H7 (cell line): ENCODE data around the gene IGF2BP2. TPM values are rescaled to one million over a fixed set of nuclear protein-coding genes. Genes with fewer than 3 reads are reported as not detected.
"Not testable (repeated sequence)": the region's sequence is repeated elsewhere in the genome, so short reads cannot be mapped to it uniquely, and the experiment has no call there.

ENCODE experiments used
- DNase-seq: peaks from one replicate; pipeline ENCODE4 v3.0.0; 2012
- H3K27me3 ChIP-seq: 2 replicates; pipeline ENCODE4 v1.6.0; 2011; ENCODE audit warnings: mild to moderate bottlenecking, low read length; ENCODE audit not compliant: control insufficient read depth, insufficient read depth
- H3K36me3 ChIP-seq: replicated peaks from 2 replicates; pipeline ENCODE4 v1.5.1; 2011; ENCODE audit warnings: low read length; ENCODE audit not compliant: control insufficient read depth, insufficient read depth
- H3K4me3 ChIP-seq: 2 replicates; pipeline ENCODE4 v1.5.1; 2011; ENCODE audit warnings: low read depth, mild to moderate bottlenecking, control low read depth, low read length, moderate library complexity; ENCODE audit not compliant: insufficient read depth
- total RNA-seq: library from RNA; depleted of rRNA; stranded (reverse); fragments of >200 nt; shearing (Covaris generic); gene quantifications from 2 replicates; pipeline ENCODE4 v1.2.3, GENCODE V29; 2014; rRNA removed

The IGF2BP2 gene
- total RNA-seq: 83.7 and 122 TPM in 2 replicates

DNA sequence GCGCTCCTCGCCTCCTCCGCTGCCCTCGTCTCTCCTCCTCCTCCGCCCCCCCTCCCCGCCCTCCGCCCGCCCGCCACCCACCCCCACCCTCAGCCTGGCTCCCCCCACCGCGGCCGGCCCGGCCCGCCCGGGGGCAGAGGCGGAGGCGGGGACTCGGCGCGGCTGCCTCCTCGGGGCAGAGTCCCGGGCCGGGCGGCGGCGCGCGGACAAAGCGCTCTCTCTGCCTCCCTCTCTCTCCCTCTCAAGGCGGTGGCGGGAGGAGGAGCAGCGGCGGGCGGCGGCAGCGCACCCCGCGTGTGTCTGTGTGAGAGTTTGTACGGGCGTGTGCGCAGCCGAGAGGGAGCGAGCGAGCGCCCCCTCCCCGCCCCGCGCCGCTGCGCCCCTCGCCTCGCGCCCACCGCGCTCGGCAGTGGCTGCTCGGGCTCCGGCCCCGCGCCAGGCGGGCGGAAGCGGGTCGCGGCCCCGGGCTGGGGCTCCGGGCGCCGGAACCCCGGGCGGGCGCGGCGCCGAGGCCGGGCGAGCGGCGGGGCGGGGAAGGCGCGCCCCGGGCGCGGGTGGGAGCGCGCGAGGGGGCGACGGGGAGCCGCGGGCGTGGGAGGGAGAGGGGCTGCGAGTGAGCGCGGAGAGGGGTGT, at the start of gene IGF2BP2:
TSS of gene IGF2BP2 (minus strand) at position 37 of the 633 bp plus-strand sequence. CDS start 82 bp downstream, outside the sequence.
- DNase-seq: peak; percentile 89
- peaks cover 4% of the 10 kb centered on the region for H3K36me3 ChIP-seq
- peak within 1 kb of the TSS; percentile 94 for H3K4me3 ChIP-seq
- H3K27me3 ChIP-seq: no peaks in the 10 kb centered on the region

DNA sequence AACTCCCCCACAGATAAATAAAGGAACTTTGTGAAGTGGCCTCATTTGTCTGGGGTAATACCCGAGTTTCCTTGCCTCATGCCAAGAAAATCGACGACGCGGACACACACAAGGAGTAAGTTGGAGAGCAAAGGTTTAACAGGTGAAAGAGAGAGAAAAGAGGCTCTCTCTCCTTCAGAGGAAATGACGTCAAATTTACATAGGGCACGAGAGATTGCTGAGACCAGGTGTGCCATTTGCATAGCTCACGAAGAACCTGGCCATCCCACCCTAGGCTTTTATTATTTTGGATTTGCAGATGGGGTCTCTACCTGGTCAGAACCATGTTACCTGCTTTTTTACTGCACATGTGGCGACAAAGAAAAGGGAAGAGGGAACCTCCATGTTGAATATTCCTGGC, 49.3 kb upstream of the IGF2BP2 start:
- H3K27me3 ChIP-seq: no peaks in the 10 kb centered on the region
- no peak for DNase-seq
- no peaks in the 10 kb centered on the region for H3K36me3 ChIP-seq
- no peak overlapping the region for H3K4me3 ChIP-seq

DNA sequence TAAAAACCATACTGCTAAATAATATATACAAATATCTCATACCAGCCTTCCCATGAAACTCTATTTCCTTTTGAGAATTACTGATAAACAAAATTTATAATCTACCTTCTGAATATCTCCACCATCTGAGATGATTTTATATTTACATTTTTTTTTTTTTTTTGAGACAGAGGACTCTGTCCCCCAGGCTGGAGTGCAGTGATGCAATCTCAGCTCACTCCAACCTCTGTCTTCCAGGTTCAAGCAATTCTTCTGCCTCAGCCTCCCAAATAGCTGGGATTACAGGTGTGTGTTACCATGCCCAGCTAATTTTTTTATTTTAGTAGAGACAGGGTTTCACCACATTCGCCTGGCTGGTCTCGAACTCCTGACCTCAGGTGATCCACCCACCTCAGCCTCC, 42.8 kb upstream of the IGF2BP2 start:
- DNase-seq: no peak
- H3K4me3 ChIP-seq: no peak overlapping the region

DNA sequence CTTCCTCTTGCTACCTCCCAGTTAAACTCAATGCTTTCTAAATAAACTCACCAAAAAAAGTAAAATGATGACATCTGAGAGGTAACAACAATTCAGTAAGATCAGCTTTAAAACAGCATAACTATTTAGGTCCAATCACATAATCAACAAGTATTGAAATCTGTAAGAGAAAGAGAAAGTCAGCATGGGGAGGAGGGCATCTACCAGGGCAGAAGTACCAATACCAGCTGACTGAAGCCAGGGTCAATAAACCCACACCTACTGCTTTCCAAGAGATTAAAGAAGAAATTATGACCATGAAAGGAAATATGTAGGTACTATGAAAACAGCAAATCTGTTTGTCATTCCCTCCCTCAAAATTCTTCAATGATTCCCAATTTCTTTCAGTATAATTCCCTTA, 42.2 kb upstream of the IGF2BP2 start:
- DNase-seq: no peak
- no peak overlapping the region for H3K4me3 ChIP-seq
- no peaks in the 10 kb centered on the region for H3K27me3 ChIP-seq
- H3K36me3 ChIP-seq: no peaks in the 10 kb centered on the region

More for the DNA sequence above, 42.8 kb upstream of the IGF2BP2 start:
- Histone ChIP-seq H3K36me3 (no peaks in the 10 kb centered on the region), H3K27me3 (no peaks in the 10 kb centered on the region)

DNA sequence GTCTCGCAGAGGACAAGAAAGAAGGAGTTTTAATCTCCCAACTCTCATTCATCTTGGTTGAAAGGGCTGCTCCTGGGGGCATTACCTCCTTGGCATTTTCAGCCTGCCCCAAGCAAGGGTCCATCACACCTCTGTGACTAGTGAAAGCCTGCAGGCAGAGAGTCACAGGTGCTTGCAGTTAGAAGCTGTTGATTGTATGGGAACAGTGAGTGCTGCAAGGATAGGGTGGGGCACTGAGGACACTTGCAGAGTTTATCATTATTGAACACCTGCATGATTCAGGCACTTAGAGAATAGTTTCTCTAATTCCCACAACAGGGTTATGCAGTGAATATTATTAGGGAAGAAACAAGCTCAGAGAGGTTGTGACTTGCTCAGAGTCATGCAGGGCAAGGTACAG, 41.7 kb upstream of the IGF2BP2 start:
- no peak for DNase-seq
- no peak overlapping the region for H3K4me3 ChIP-seq

DNA sequence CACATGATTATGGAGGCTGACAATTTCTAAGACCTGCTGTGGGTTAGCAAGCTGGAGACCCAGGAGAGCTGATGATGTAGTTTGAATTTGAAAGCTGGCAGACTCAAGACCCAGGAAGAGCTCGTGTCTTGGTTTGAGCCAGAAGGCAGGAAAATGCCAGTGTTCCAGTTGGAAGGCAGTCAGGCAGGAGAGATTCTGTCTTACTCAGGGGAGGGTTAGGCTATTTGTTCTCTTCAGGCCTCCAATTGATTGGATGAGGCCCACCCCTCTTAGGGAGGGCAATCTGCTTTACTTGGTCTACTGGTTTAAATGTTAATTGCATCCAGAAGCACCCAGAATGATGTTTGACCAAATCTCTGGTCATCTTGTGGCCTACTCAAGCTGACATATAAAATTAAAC, 40.4 kb upstream of the IGF2BP2 start:
- no peak for DNase-seq
- Histone ChIP-seq H3K27me3 (no peaks in the 10 kb centered on the region), H3K4me3 (no peak overlapping the region), H3K36me3 (no peaks in the 10 kb centered on the region)

More for the DNA sequence above, 41.7 kb upstream of the IGF2BP2 start:
- no peaks in the 10 kb centered on the region for H3K27me3 ChIP-seq
- H3K36me3 ChIP-seq: no peaks in the 10 kb centered on the region

DNA sequence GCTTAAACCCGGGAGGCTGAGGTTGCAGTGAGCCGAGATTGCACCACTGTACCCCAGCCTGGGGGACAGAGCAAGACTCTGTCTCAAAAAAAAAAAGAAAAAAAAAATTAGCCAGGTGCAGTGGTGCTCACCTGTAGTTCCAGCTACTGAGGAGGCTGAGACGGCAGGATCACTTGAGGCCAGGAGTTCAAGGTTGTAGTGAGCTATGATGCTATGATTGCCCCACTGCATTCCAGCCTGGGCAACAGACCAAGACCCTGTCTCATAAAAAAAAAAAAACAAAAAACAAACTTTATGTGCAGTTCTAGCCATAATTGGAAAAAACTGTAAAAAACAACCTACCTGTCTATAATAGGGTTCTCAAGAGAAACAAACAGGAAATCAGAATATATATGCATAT, 39.9 kb upstream of the IGF2BP2 start:
- Histone ChIP-seq H3K27me3 (no peaks in the 10 kb centered on the region), H3K4me3 (no peak overlapping the region), H3K36me3 (no peaks in the 10 kb centered on the region)
- no peak for DNase-seq

DNA sequence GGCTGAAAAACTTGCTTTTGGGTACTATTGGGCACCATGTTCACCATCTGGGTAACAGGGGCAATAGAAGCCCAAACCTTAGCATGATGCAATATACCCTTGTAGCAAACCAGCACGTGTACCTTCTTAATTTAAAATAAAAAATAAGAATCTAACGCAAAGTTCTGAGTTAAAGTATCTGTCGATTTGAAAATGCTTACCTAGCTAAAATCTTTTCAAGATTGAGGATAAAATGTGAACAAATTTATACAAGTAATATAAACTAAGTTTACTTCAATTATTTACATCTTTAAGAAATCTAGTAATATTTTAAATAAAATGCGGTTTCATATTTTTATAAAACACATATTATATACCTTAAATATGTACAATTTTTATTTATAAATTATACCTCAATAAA, 38.1 kb upstream of the IGF2BP2 start:
- DNase-seq: no peak
- Histone ChIP-seq H3K27me3 (no peaks in the 10 kb centered on the region), H3K36me3 (no peaks in the 10 kb centered on the region), H3K4me3 (no peak overlapping the region)

DNA sequence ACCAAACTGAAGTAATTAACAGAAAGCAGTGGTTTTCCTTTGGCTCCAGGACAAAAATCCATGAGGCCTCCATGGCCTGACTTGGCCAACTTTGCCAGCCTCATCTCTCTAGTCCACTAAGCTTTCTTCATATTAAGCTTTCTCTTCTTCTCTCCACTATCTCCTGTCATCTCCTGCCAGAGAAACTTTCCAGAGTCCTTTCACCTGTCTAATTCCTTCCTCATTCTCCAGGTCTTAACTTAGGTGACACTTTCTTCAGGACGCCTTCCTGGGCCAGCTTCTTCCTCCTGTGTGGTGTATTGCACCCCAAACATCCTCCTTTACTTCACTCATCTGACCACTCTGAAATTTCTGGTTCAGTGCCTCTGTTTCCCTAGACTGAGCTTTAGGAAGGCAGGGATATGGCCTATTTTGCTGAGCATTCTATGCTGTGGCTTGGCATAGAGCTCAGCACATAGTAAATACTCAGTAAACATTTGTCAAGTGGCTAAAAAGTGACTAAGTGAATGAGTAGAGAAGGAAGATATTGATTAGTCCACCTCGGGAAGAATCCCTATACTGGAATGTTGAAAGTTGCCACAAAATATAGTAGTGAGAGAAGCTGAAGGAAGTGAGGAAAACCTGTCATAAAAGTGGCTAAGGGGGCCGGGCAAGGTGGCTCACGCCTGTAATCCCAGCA, 34.6 kb upstream of the IGF2BP2 start:
- Histone ChIP-seq H3K36me3 (no peaks in the 10 kb centered on the region), H3K27me3 (no peaks in the 10 kb centered on the region), H3K4me3 (no peak overlapping the region)
- DNase-seq: no peak

DNA sequence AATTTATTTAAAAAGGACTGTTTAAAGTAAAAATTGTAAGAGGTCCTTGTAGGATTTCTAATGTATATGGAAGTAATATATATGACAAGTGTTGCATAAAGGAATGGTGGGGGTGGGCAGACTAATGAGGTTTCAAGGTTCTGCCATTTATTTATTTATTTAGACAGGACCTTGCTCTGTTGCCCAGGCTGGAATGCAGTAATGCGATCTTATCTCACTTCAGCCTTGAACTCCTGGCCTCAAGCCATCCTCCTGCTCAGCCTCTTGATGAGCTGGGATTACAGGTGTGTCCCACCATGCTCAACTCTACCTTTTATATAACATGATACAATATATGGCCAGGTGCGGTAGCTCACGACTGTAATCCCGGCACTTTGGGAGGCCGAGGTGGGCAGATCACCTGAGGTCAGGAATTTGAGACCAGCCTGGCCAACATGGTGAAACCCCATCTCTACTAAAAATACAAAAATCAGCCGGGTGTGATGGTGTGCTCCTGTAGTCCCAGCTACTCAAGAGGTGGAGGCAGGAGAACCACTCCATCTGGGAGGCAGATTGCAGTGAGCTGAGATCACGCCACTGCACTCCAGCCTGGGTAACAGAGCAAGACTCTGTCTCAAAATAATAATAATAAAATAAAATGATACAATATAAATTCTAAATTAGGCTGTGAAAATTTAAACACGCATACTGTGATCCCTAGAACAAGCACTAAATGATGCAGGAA, 33.8 kb upstream of the IGF2BP2 start:
- no peaks in the 10 kb centered on the region for H3K36me3 ChIP-seq
- DNase-seq: no peak
- no peaks in the 10 kb centered on the region for H3K27me3 ChIP-seq
- H3K4me3 ChIP-seq: no peak overlapping the region

DNA sequence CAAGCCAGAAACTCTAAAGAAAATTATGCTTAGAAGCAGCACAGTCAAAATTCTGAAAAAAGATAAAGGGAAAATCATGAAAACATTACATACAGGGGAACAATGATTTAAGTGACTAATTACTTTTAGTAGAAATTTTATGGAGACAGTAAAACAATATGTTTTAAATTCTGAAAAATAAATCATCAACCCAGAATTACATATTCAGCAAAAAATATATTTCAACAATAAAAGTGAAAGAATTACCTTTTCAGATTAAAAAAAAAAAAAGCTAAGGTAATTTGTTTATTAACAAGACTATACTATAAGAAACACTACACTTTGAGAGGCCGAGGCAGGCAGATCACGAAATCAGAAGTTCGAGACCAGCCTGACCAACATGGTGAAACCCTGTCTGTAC, 32.4 kb upstream of the IGF2BP2 start:
- Histone ChIP-seq H3K36me3 (no peaks in the 10 kb centered on the region), H3K27me3 (no peaks in the 10 kb centered on the region), H3K4me3 (no peak overlapping the region)
- DNase-seq: no peak

DNA sequence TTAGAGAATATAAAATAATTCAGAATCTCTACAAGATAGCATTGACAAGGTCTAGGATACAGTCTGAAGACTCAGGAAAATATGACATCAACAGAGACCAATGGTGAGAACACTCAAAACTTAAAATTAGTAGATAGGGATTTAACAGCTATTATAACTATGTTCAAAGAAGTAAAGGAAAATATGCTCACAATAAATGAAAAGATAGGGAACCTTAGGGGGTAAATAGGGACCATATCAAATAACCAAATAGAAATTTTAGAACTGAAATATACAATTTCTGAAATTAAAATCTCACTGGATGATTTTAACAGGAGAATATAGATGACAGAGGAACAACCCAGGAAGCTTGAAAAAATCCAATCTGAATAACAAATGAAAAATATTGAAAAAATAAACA, 31.8 kb upstream of the IGF2BP2 start:
- Histone ChIP-seq H3K36me3 (no peaks in the 10 kb centered on the region), H3K4me3 (no peak overlapping the region), H3K27me3 (no peaks in the 10 kb centered on the region)
- no peak for DNase-seq

DNA sequence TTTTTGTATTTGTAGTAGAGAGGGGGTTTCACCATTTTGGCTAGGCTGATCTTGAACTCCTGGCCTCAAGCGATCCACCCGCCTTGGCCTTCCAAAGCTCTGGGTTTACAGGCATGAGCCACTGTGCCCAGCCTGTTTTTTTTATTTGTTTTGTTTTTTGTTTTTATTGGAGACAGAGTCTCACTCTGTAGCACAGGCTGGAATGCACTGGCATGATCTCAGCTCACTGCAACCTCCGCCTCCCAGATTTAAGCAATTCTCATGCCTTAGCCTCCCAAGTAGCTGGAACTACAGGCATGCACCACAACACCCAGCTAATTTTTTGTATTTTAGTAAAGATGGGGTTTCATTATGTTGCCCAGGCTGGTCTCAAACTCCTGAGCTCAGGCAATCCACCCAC, 28.9 kb upstream of the IGF2BP2 start:
- H3K36me3 ChIP-seq, H3K27me3 ChIP-seq, DNase-seq, H3K4me3 ChIP-seq: not testable (repeated sequence)

DNA sequence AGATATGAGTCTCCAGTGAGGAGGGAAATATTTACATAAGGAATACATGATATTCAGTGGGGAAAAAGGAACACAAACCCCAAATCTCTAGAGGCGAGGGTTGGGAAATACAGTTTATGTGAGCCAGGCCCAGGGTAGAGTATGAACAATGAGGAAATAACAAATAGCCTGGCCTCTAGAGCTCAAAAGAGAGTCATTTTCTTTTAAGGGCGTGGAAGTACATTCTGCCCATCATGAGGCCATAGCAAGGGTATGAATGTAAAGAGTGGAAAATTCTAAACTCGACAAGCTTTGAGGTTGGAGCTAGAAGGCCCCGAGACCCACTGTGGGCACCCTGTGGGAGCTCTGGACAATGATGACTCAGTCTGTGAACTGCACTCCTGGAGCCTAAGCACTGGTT, 27.8 kb upstream of the IGF2BP2 start:
- DNase-seq: no peak
- Histone ChIP-seq H3K36me3 (no peaks in the 10 kb centered on the region), H3K27me3 (no peaks in the 10 kb centered on the region)

DNA sequence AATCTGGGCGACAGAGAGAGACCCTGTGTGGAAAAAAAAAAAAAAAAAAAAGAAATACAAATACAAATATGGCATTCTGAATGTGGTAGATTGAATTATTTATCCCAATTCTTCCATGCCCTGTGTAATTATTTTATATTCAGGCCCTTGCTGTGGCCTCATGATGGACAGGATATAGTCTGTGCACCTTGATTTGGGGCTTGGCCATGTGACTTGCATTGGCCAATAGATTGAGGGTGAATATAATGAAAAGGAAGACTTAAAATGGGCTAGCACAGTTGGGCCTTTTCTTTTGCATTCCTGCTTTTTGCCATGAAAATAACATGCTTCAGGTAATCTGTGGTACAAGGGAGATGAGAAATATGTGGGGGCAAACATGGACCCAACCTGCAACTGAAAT, 27.1 kb upstream of the IGF2BP2 start:
- H3K27me3 ChIP-seq: no peaks in the 10 kb centered on the region
- H3K36me3 ChIP-seq: no peaks in the 10 kb centered on the region
- DNase-seq: no peak
- no peak overlapping the region for H3K4me3 ChIP-seq

More for the DNA sequence above, 27.8 kb upstream of the IGF2BP2 start:
- no peak overlapping the region for H3K4me3 ChIP-seq
